CD8-positive, alpha-beta memory T cell (primary cell): ENCODE data around the gene KCNC1. TPM values are rescaled to one million over a fixed set of nuclear protein-coding genes. Genes with fewer than 3 reads are reported as not detected.

ENCODE experiments used
- CTCF ChIA-PET: fragments of 350-600 bp; sonication (Branson Sonifier 250); formaldehyde crosslinking; loops from one replicate; lab custom pipeline; 2021; ENCODE audit warnings: antibody characterized with exemption; lab: Charles Lee
- POLR2A ChIA-PET: fragments of 350-600 bp; sonication (Branson Sonifier 250); formaldehyde crosslinking; loops from one replicate; lab custom pipeline; 2021; ENCODE audit warnings: antibody characterized with exemption; lab: Charles Lee
- DNase-seq, 5 donors: peaks; one replicate each; pipeline versions ENCODE4 v3.0.0 to v3.0.0-alpha.2; 2020 to 2022; ENCODE audit warnings: mixed read lengths in 1 of 5
- H3K27ac ChIP-seq: one replicate; pipeline ENCODE4 v1.7.0; 2013; ENCODE audit warnings: low read depth, mild to moderate bottlenecking, low read length, moderate library complexity
- H3K27me3 ChIP-seq: 2 replicates; pipeline ENCODE4 v1.7.0; 2013; ENCODE audit warnings: low read length, mild to moderate bottlenecking; ENCODE audit not compliant: insufficient read depth, poor library complexity, severe bottlenecking
- H3K36me3 ChIP-seq: 2 replicates; pipeline ENCODE4 v1.7.0; 2013; ENCODE audit warnings: mild to moderate bottlenecking, low read length, moderate library complexity; ENCODE audit not compliant: insufficient read depth
- H3K4me1 ChIP-seq: 2 replicates; pipeline ENCODE4 v1.7.0; 2013; ENCODE audit warnings: mild to moderate bottlenecking, low read length, moderate library complexity; ENCODE audit not compliant: insufficient read depth
- H3K4me3 ChIP-seq: 2 replicates; pipeline ENCODE4 v1.7.0; 2013; ENCODE audit warnings: mild to moderate bottlenecking, low read length
- H3K9me3 ChIP-seq: 2 replicates; pipeline ENCODE4 v1.7.0; 2013; ENCODE audit warnings: mild to moderate bottlenecking, low read length
- H3K27ac Mint-ChIP-seq, 8 donors: one replicate each; pipeline ENCODE4 v1.8.0; 2020 to 2021; ENCODE audit warnings: mixed read lengths in 8 of 8, mild to moderate bottlenecking in 6 of 8, inconsistent platforms in 3 of 8, moderate library complexity in 3 of 8
- H3K27me3 Mint-ChIP-seq, 2 donors: one replicate each; pipeline ENCODE4 v1.8.0; 2020 to 2021; ENCODE audit warnings: mixed read lengths in 2 of 2, mild to moderate bottlenecking in 1 of 2, moderate library complexity in 1 of 2
- H3K36me3 Mint-ChIP-seq, 3 donors: one replicate each; pipeline ENCODE4 v1.8.0; 2020 to 2021; ENCODE audit warnings: mixed read lengths in 3 of 3, inconsistent platforms in 1 of 3, mild to moderate bottlenecking in 1 of 3
- H3K4me1 Mint-ChIP-seq, 3 donors: one replicate each; pipeline ENCODE4 v1.8.0; 2020 to 2021; ENCODE audit warnings: mixed read lengths in 3 of 3, inconsistent platforms in 1 of 3, mild to moderate bottlenecking in 1 of 3
- H3K4me3 Mint-ChIP-seq, 7 donors: one replicate each; pipeline ENCODE4 v1.8.0; 2020 to 2021; ENCODE audit warnings: mixed read lengths in 7 of 7, mild to moderate bottlenecking in 6 of 7, moderate library complexity in 4 of 7, inconsistent platforms in 2 of 7
- H3K9me3 Mint-ChIP-seq, 5 donors: one replicate each; pipeline ENCODE4 v1.8.0; 2020 to 2022; ENCODE audit warnings: mixed read lengths in 5 of 5, mild to moderate bottlenecking in 3 of 5, moderate library complexity in 2 of 5, inconsistent platforms in 1 of 5
- polyA plus RNA-seq: library from polyadenylated mRNA; unstranded; fragments of 300-500 nt; fragmentation: Illumina TruSeq; gene quantifications from one replicate; pipeline ENCODE4 v1.2.3, GENCODE V29; 2021
- total RNA-seq, 2 experiments: library from RNA; stranded (reverse); gene quantifications; one replicate each; pipeline ENCODE4 v1.2.3, GENCODE V29; 2021

KCNC1 gene
- total and polyA plus RNA-seq, 3 experiments from 2014 or later: not detected

DNA sequence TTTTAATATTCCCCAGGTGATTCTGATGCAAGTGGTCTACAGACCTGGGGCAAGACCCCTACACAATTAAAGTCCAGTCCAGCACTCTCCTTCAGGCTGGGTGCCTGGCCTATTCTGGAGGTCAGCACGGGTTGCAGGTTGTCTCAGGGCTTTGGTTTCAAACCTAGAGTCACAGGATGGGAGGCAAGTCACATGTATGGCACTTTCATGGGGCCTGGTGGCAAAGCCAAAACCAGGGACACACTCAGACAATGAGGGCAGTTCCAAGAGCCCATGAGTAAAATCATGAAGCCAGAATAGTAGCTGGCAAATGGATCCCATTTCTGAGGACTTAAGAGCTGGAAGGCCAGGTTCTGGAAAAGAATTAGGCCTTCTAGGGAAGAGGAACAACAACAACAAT is 96.6 kb downstream of the KCNC1 start:
- Mint-ChIP-seq H3K9me3 (no peaks in the 10 kb centered on the region), H3K27me3 (peaks cover 0 to 1% of the 10 kb centered on the region in 2 donors), H3K27ac (no peak overlapping the region), H3K36me3 (peaks cover 9 to 20% (median 16%) of the 10 kb centered on the region in 3 donors), H3K4me3 (no peak overlapping the region), H3K4me1 (peaks cover 0 to 4% (median 2%) of the 10 kb centered on the region in 3 donors)
- H3K4me1 ChIP-seq: no peaks in the 10 kb centered on the region
- ChIA-PET POLR2A (no interaction called here), CTCF (no interaction called here)
- H3K27me3 ChIP-seq: no peaks in the 10 kb centered on the region
- H3K27ac ChIP-seq: no peak overlapping the region
- H3K36me3 ChIP-seq: no peaks in the 10 kb centered on the region
- H3K9me3 ChIP-seq: no peaks in the 10 kb centered on the region
- no peak for DNase-seq
- no peak overlapping the region for H3K4me3 ChIP-seq

GRCh38 chr11:17831883-17832282 is 97.3 kb downstream of the KCNC1 start:
- H3K4me1 ChIP-seq: no peaks in the 10 kb centered on the region
- H3K27ac ChIP-seq: no peak overlapping the region
- Mint-ChIP-seq H3K36me3 (peaks cover 7 to 19% (median 16%) of the 10 kb centered on the region in 3 donors), H3K4me3 (no peak overlapping the region), H3K9me3 (no peaks in the 10 kb centered on the region), H3K27me3 (peaks cover 0 to 1% of the 10 kb centered on the region in 2 donors), H3K27ac (no peak overlapping the region), H3K4me1 (peaks cover 0 to 4% (median 2%) of the 10 kb centered on the region in 3 donors)
- no peaks in the 10 kb centered on the region for H3K27me3 ChIP-seq
- CTCF ChIA-PET: no interaction called here
- H3K36me3 ChIP-seq: no peaks in the 10 kb centered on the region
- no peak for DNase-seq
- POLR2A ChIA-PET: no interaction called here
- no peak overlapping the region for H3K4me3 ChIP-seq
- no peaks in the 10 kb centered on the region for H3K9me3 ChIP-seq

Other genes with a start within 250 kb of the KCNC1 start
- gene USH1C, start 190.4 kb upstream of the KCNC1 start, total RNA-seq: not detected
- not detected for gene USH1C, start 190.4 kb upstream of the KCNC1 start, polyA plus RNA-seq
- not detected for gene OTOG, start 187.5 kb upstream of the KCNC1 start, total RNA-seq
- not detected for gene OTOG, start 187.5 kb upstream of the KCNC1 start, polyA plus RNA-seq
- gene MYOD1, start 15.2 kb upstream of the KCNC1 start, total RNA-seq: not detected
- gene MYOD1, start 15.2 kb upstream of the KCNC1 start, polyA plus RNA-seq: not detected